IMR-90 (cell line): ENCODE measurements around the gene SLAMF1. TPM values are rescaled to one million over a fixed set of nuclear protein-coding genes. Genes with fewer than 3 reads are reported as not detected.

ENCODE experiments used
- ATAC-seq: fragments of 200-7000 bp; cut with Tn5 transposase; 2 replicates; pipeline ENCODE4 v1.9.1; 2020; ENCODE audit warnings: low read depth, mild to moderate bottlenecking, moderate library complexity
- BruUV-seq: library from RNA; stranded (reverse); fragments of 400-500 nt; replicated peaks from 2 replicates; lab custom pipeline; 2021; lab: Mats Ljungman, UMichigan
- CTCF ChIA-PET: fragments of 300-600 bp; formaldehyde crosslinking; extraction: SDS; loops from one replicate; lab custom pipeline; 2021; ENCODE audit warnings: antibody characterized with exemption; lab: Yijun Ruan, JAX
- POLR2A ChIA-PET: fragments of 300-600 bp; sonication (Branson Sonifier 250); formaldehyde crosslinking; loops from one replicate; lab custom pipeline; 2022; ENCODE audit warnings: antibody characterized with exemption; ENCODE audit not compliant: unreplicated experiment; lab: Charles Lee
- DNase-seq: peaks from one replicate; pipeline ENCODE4 v3.0.0; 2013
- H2AFZ ChIP-seq: replicated peaks from 2 replicates; pipeline ENCODE3; 2013; ENCODE audit warnings: low read length, mild to moderate bottlenecking; ENCODE audit not compliant: poor library complexity
- H2AK5ac ChIP-seq: 2 replicates; pipeline ENCODE4 v1.6.1; 2013; ENCODE audit warnings: low read depth, low read length, inconsistent platforms
- H2AK9ac ChIP-seq: replicated peaks from 2 replicates; pipeline ENCODE3; 2013; ENCODE audit warnings: mild to moderate bottlenecking, low read depth, low read length, moderate library complexity; ENCODE audit not compliant: poor library complexity
- H2BK120ac ChIP-seq: 2 replicates; pipeline ENCODE4 v1.6.1; 2013; ENCODE audit warnings: low read depth, low read length, inconsistent platforms
- H2BK15ac ChIP-seq: 3 replicates; pipeline ENCODE4 v1.6.1; 2013; ENCODE audit warnings: low read depth, low read length, inconsistent platforms
- H2BK20ac ChIP-seq: 2 replicates; pipeline ENCODE4 v1.6.1; 2013; ENCODE audit warnings: low read depth, mild to moderate bottlenecking, inconsistent platforms, low read length, moderate library complexity
- H2BK5ac ChIP-seq: 2 replicates; pipeline ENCODE4 v1.6.1; 2013; ENCODE audit warnings: mild to moderate bottlenecking, low read depth, low read length, inconsistent platforms; ENCODE audit not compliant: poor library complexity, severe bottlenecking
- H3K14ac ChIP-seq: replicated peaks from 2 replicates; pipeline ENCODE4 v1.6.1; 2013; ENCODE audit warnings: low read depth, low read length, inconsistent platforms
- H3K18ac ChIP-seq: 2 replicates; pipeline ENCODE4 v1.6.1; 2013; ENCODE audit warnings: low read depth, low read length, control low read depth
- H3K23ac ChIP-seq: 2 replicates; pipeline ENCODE4 v1.6.1; 2013; ENCODE audit warnings: low read depth, low read length, inconsistent platforms
- H3K27ac ChIP-seq: 2 replicates; pipeline ENCODE4 v1.5.1; 2013; ENCODE audit warnings: mild to moderate bottlenecking, control low read depth, low read length; ENCODE audit not compliant: insufficient read depth
- H3K27me3 ChIP-seq: 2 replicates; pipeline ENCODE4 v1.6.1; 2013; ENCODE audit warnings: low read length; ENCODE audit not compliant: control insufficient read depth, insufficient read depth
- H3K36me3 ChIP-seq: 2 replicates; pipeline ENCODE4 v1.6.1; 2013; ENCODE audit warnings: low read length, mixed read lengths; ENCODE audit not compliant: control insufficient read depth, insufficient read depth
- H3K4ac ChIP-seq: 2 replicates; pipeline ENCODE4 v1.6.1; 2013; ENCODE audit warnings: low read depth, low read length, inconsistent platforms
- H3K4me1 ChIP-seq: 2 replicates; pipeline ENCODE4 v1.6.1; 2013; ENCODE audit warnings: low read length, mixed read lengths; ENCODE audit not compliant: control insufficient read depth, insufficient read depth
- H3K4me2 ChIP-seq: 2 replicates; pipeline ENCODE4 v1.6.1; 2013; ENCODE audit warnings: low read depth, mild to moderate bottlenecking, control low read depth, low read length, moderate library complexity
- H3K4me3 ChIP-seq: 2 replicates; pipeline ENCODE4 v1.5.1; 2013; ENCODE audit warnings: low read depth, mild to moderate bottlenecking, control low read depth, low read length, moderate library complexity; ENCODE audit not compliant: insufficient read depth
- H3K56ac ChIP-seq: 2 replicates; pipeline ENCODE4 v1.6.1; 2013; ENCODE audit warnings: low read length, inconsistent platforms; ENCODE audit not compliant: insufficient read depth; ENCODE audit errors: extremely low read depth
- H3K79me1 ChIP-seq, 2 experiments: 2 replicates each; pipeline ENCODE4 v1.6.1; 2013; ENCODE audit warnings: low read length in 2 of 2, inconsistent platforms in 1 of 2, low read depth in 1 of 2
- H3K9ac ChIP-seq: 2 replicates; pipeline ENCODE4 v1.6.1; 2013; ENCODE audit warnings: low read depth, low read length, control low read depth
- H3K9me1 ChIP-seq: 2 replicates; pipeline ENCODE4 v1.6.1; 2013; ENCODE audit warnings: low read length, inconsistent platforms; ENCODE audit not compliant: insufficient read depth
- H3K9me3 ChIP-seq: 2 replicates; pipeline ENCODE4 v1.6.1; 2013; ENCODE audit warnings: low read length; ENCODE audit not compliant: control insufficient read depth, insufficient read depth
- H4K20me1 ChIP-seq: 2 replicates; pipeline ENCODE4 v1.6.1; 2013; ENCODE audit warnings: low read length, inconsistent platforms; ENCODE audit not compliant: insufficient read depth
- H4K5ac ChIP-seq: 2 replicates; pipeline ENCODE4 v1.6.1; 2013; ENCODE audit warnings: mild to moderate bottlenecking, low read depth, low read length, control low read depth
- H4K8ac ChIP-seq, 2 experiments: 2 replicates each; pipeline ENCODE4 v1.6.1; 2013; ENCODE audit warnings: low read depth in 2 of 2, low read length in 2 of 2, control low read depth in 1 of 2, inconsistent platforms in 1 of 2
- H4K91ac ChIP-seq: 2 replicates; pipeline ENCODE4 v1.6.1; 2013; ENCODE audit warnings: low read depth, low read length, inconsistent platforms; ENCODE audit not compliant: insufficient read depth
- CEBPB ChIP-seq: IDR thresholded peaks from 2 replicates; pipeline ENCODE4 v1.6.1; 2012; ENCODE audit warnings: low read depth, low read length, improper control_type of control experiment
- CHD1 ChIP-seq: IDR thresholded peaks from 2 replicates; pipeline ENCODE4 v1.6.1; 2012; ENCODE audit warnings: low read depth, low read length, improper control_type of control experiment
- CTCF ChIP-seq: conservative IDR thresholded peaks from 2 replicates; pipeline ENCODE4 v1.5.1; 2012; ENCODE audit warnings: mild to moderate bottlenecking, low read depth, low read length, improper control_type of control experiment
- ELK1 ChIP-seq: fragments of 150-350 bp; IDR thresholded peaks from 2 replicates; pipeline ENCODE4 v1.6.1; 2016; ENCODE audit warnings: low read depth, mild to moderate bottlenecking, low read length, moderate library complexity, borderline replicate concordance
- FOS ChIP-seq: fragments of 150-350 bp; IDR thresholded peaks from 2 replicates; pipeline ENCODE4 v1.6.1; 2016; ENCODE audit warnings: low read depth, low read length
- MAFK ChIP-seq: IDR thresholded peaks from 2 replicates; pipeline ENCODE4 v1.6.1; 2012; ENCODE audit warnings: low read depth, low read length, improper control_type of control experiment
- MAZ ChIP-seq: IDR thresholded peaks from 2 replicates; pipeline ENCODE4 v1.6.1; 2012; ENCODE audit warnings: low read depth, mild to moderate bottlenecking, low read length, improper control_type of control experiment, moderate library complexity, borderline replicate concordance
- MXI1 ChIP-seq: IDR thresholded peaks from 2 replicates; pipeline ENCODE4 v1.6.1; 2012; ENCODE audit warnings: low read depth, mild to moderate bottlenecking, low read length, moderate library complexity, borderline replicate concordance
- NFE2L2 ChIP-seq: fragments of 150-350 bp; IDR thresholded peaks from 2 replicates; pipeline ENCODE4 v1.6.1; 2016; ENCODE audit warnings: low read depth, mild to moderate bottlenecking, low read length
- POLR2A ChIP-seq: IDR thresholded peaks from 2 replicates; pipeline ENCODE4 v1.6.1; 2012; ENCODE audit warnings: mild to moderate bottlenecking, low read depth, low read length
- RAD21 ChIP-seq: IDR thresholded peaks from 2 replicates; pipeline ENCODE4 v1.6.1; 2012; ENCODE audit warnings: low read length, improper control_type of control experiment
- RCOR1 ChIP-seq: IDR thresholded peaks from 2 replicates; pipeline ENCODE4 v1.6.1; 2012; ENCODE audit warnings: mild to moderate bottlenecking, low read length, improper control_type of control experiment; ENCODE audit not compliant: insufficient replicate concordance
- RFX5 ChIP-seq: IDR thresholded peaks from 2 replicates; pipeline ENCODE4 v1.8.0; 2012; ENCODE audit warnings: low read depth, mild to moderate bottlenecking, low read length, moderate library complexity
- SMC3 ChIP-seq: fragments of 150-350 bp; IDR thresholded peaks from 2 replicates; pipeline ENCODE4 v1.6.1; 2016; ENCODE audit warnings: low read depth, mild to moderate bottlenecking, antibody characterized with exemption, low read length, moderate library complexity
- USF2 ChIP-seq: fragments of 150-350 bp; IDR thresholded peaks from 2 replicates; pipeline ENCODE4 v1.6.1; 2017; ENCODE audit warnings: mild to moderate bottlenecking, antibody characterized with exemption, low read length, low read depth
- WGBS, 2 experiments: methylation state at CpG; one replicate each; pipeline versions ENCODE4 v1.1.5 to v1.1.7; 2013; ENCODE audit warnings: missing lambda C conversion rate in 2 of 2; ENCODE audit not compliant: insufficient read length in 1 of 2; ENCODE audit errors: extremely low coverage in 2 of 2; 5-methylcytosine and 5-hydroxymethylcytosine counted together
- dilution Hi-C: fragments of 300-500 bp; cut with HindIII; formaldehyde crosslinking; loops from one replicate; pipeline ENCODE4 v1.14.3; 2018; ENCODE audit warnings: low sequenced_read_pairs; ENCODE audit not compliant: unreplicated experiment
- in situ Hi-C: fragments of 300-500 bp; cut with MboI; formaldehyde crosslinking; loops from 3 replicates; pipeline ENCODE4 v1.14.3; 2019; ENCODE audit warnings: low sequenced_read_pairs, inconsistent platforms, mixed read lengths
- intact Hi-C: fragments of 100-400 bp; cut with micrococcal nuclease; formaldehyde crosslinking; loops from 2 replicates; pipeline ENCODE4 v1.10.0; 2022
- polyA plus RNA-seq, 3 experiments: library from polyadenylated mRNA; depleted of rRNA; stranded (reverse); fragments of >200 nt; gene quantifications; 2 replicates each; pipeline ENCODE4 v1.2.3, GENCODE V29; 2012; ENCODE audit warnings: low replicate concordance in 1 of 3
- total RNA-seq: library from RNA; depleted of rRNA; stranded (reverse); fragments of >200 nt; gene quantifications from 2 replicates; pipeline ENCODE4 v1.2.3, GENCODE V29; 2012

The SLAMF1 gene
- total and polyA plus RNA-seq, 2 of the 4 experiments (the other 2 are of a cell fraction): not detected

- H3K4me1 ChIP-seq: no peaks in the 10 kb centered on the region
- dilution Hi-C loops: no loop called here
- intact Hi-C loops: no loop called here
- no CpG with 5 or more reads among the region's 5 CpGs for WGBS, 2 experiments
- ChIA-PET POLR2A (no interaction called here), CTCF (no interaction called here)
- H3K27ac ChIP-seq: no peak overlapping the region
- TF ChIP-seq MXI1 (no peak), CHD1 (no peak), NFE2L2 (no peak), CTCF (no peak), SMC3 (no peak), ELK1 (no peak), MAFK (no peak), RAD21 (no peak), MAZ (no peak), CEBPB (no peak), USF2 (no peak), RFX5 (no peak), POLR2A (no peak), FOS (no peak), RCOR1 (no peak)
- H3K4ac ChIP-seq: no peak overlapping the region
- no peaks in the 10 kb centered on the region for H3K9me3 ChIP-seq
- H2AK5ac ChIP-seq: no peak overlapping the region
- no peak overlapping the region for H2BK20ac ChIP-seq
- H2BK120ac ChIP-seq: no peak overlapping the region
- DNase-seq (no peak), ATAC-seq (no peak)
- no peaks in the 10 kb centered on the region for H3K79me1 ChIP-seq
- no peaks in the 10 kb centered on the region for H3K36me3 ChIP-seq
- no peak overlapping the region for H3K56ac ChIP-seq
- H4K8ac ChIP-seq: no peak overlapping the region
- H2AK9ac ChIP-seq: no peak overlapping the region
- no peak overlapping the region for H3K4me2 ChIP-seq
- no peak overlapping the region for H3K4me3 ChIP-seq
- no peak overlapping the region for H3K14ac ChIP-seq
- H3K23ac ChIP-seq: no peak overlapping the region
- H3K9me1 ChIP-seq: no peaks in the 10 kb centered on the region
- H4K20me1 ChIP-seq: no peaks in the 10 kb centered on the region
- no peak overlapping the region for H2AFZ ChIP-seq
- in situ Hi-C loops: no loop called here
- H4K91ac ChIP-seq: no peak overlapping the region
- H2BK5ac ChIP-seq: no peak overlapping the region
- no TSS peak for BruUV-seq
- no peak overlapping the region for H3K9ac ChIP-seq
- no peak overlapping the region for H4K5ac ChIP-seq
- no peaks in the 10 kb centered on the region; the same call in 1 of the 2 replicates for H3K27me3 ChIP-seq
- H2BK15ac ChIP-seq: no peak overlapping the region
- no peak overlapping the region for H3K18ac ChIP-seq
Measured at GRCh38 chr1:160643138-160643537, 3.7 kb downstream of the SLAMF1 start.
